WTC11 (cell line): ENCODE results near the gene PILRB. TPM values are rescaled to one million over a fixed set of nuclear protein-coding genes. Genes with fewer than 3 reads are reported as not detected.

Experiments used
- ATAC-seq: fragments of 200-7000 bp; cut with Tn5 transposase; 2 replicates; pipeline ENCODE4 v1.10.0; 2021; ENCODE audit warnings: mild to moderate bottlenecking, moderate library complexity
- CTCF ChIA-PET: fragments of 300-600 bp; sonication (Branson Sonifier 250); formaldehyde crosslinking; loops from one replicate; lab custom pipeline; 2021; ENCODE audit warnings: antibody characterized with exemption; lab: Charles Lee
- POLR2A ChIA-PET: fragments of 350-600 bp; sonication (Branson Sonifier 250); formaldehyde crosslinking; loops from one replicate; lab custom pipeline; 2021; ENCODE audit warnings: antibody characterized with exemption; lab: Charles Lee
- DNase-seq: peaks from one replicate; pipeline ENCODE4 v3.0.0; 2021; ENCODE audit warnings: low spot score
- H3K27ac Mint-ChIP-seq: 2 replicates; pipeline ENCODE4 v1.8.0; 2021; ENCODE audit warnings: mixed read lengths
- H3K27me3 Mint-ChIP-seq: 2 replicates; pipeline ENCODE4 v1.8.0; 2021; ENCODE audit warnings: low read depth, mild to moderate bottlenecking, moderate library complexity, mixed read lengths
- H3K36me3 Mint-ChIP-seq: 2 replicates; pipeline ENCODE4 v1.8.0; 2021; ENCODE audit warnings: mixed read lengths
- H3K4me1 Mint-ChIP-seq: 2 replicates; pipeline ENCODE4 v1.8.0; 2022; ENCODE audit warnings: mixed read lengths
- H3K4me3 Mint-ChIP-seq: 2 replicates; pipeline ENCODE4 v1.8.0; 2021; ENCODE audit warnings: mild to moderate bottlenecking, moderate library complexity, mixed read lengths
- H3K9me3 Mint-ChIP-seq: 2 replicates; pipeline ENCODE4 v1.8.0; 2021; ENCODE audit warnings: mixed read lengths
- ATF1 ChIP-seq: sonication (generic); formaldehyde crosslinking; IDR thresholded peaks from 2 replicates; pipeline ENCODE4 v1.8.1; 2023; ENCODE audit warnings: mild to moderate bottlenecking, moderate library complexity, missing genetic modification reagents
- CBFB ChIP-seq: sonication (generic); formaldehyde crosslinking; IDR thresholded peaks from 2 replicates; pipeline ENCODE4 v1.8.1; 2022; ENCODE audit warnings: mild to moderate bottlenecking, low read depth, missing genetic modification reagents
- FOXJ3 ChIP-seq: sonication (generic); formaldehyde crosslinking; IDR thresholded peaks from 2 replicates; pipeline ENCODE4 v1.9.0; 2021; ENCODE audit warnings: missing genetic modification reagents, mild to moderate bottlenecking, borderline replicate concordance
- GABPB1 ChIP-seq: sonication (generic); formaldehyde crosslinking; IDR thresholded peaks from 2 replicates; pipeline ENCODE4 v1.8.1; 2023; ENCODE audit warnings: mild to moderate bottlenecking, missing genetic modification reagents
- GTF2I ChIP-seq: fragments of 250-450 bp; sonication (Bioruptor Pico); conservative IDR thresholded peaks from 2 replicates; pipeline ENCODE4 v1.4.0; 2021; ENCODE audit warnings: mild to moderate bottlenecking
- MYBL2 ChIP-seq: sonication (generic); formaldehyde crosslinking; IDR thresholded peaks from 2 replicates; pipeline ENCODE4 v1.8.1; 2023; ENCODE audit warnings: mild to moderate bottlenecking, moderate library complexity, missing genetic modification reagents
- PRRX2 ChIP-seq: fragments of 250-450 bp; sonication (Bioruptor Pico); IDR thresholded peaks from 2 replicates; pipeline ENCODE4 v1.8.0; 2021; ENCODE audit warnings: mild to moderate bottlenecking
- SMAD4 ChIP-seq: sonication (generic); formaldehyde crosslinking; IDR thresholded peaks from 2 replicates; pipeline ENCODE4 v1.8.0; 2022; ENCODE audit warnings: mild to moderate bottlenecking, missing genetic modification reagents
- TP53 ChIP-seq: sonication (generic); formaldehyde crosslinking; IDR thresholded peaks from 2 replicates; pipeline ENCODE4 v1.8.1; 2023; ENCODE audit warnings: mild to moderate bottlenecking, missing genetic modification reagents
- ZNF121 ChIP-seq: sonication (generic); formaldehyde crosslinking; IDR thresholded peaks from 2 replicates; pipeline ENCODE4 v1.8.0; 2023; ENCODE audit warnings: missing genetic modification reagents
- total RNA-seq: library from RNA; stranded (reverse); gene quantifications from 3 replicates; pipeline ENCODE4 v1.2.3, GENCODE V29; 2021
- TF ChIP-seq, protein P1 (sequence below): fragments of 250-450 bp; sonication (Bioruptor Pico); IDR thresholded peaks from 2 replicates; pipeline ENCODE4 v1.8.0; 2021; ENCODE audit warnings: mild to moderate bottlenecking
- TF ChIP-seq, protein P2 (sequence below): sonication (generic); formaldehyde crosslinking; IDR thresholded peaks from 2 replicates; pipeline ENCODE4 v1.8.0; 2022; ENCODE audit warnings: mild to moderate bottlenecking, missing genetic modification reagents
- TF ChIP-seq, protein P3 (sequence below): fragments of 250-450 bp; sonication (Bioruptor Pico); IDR thresholded peaks from 2 replicates; pipeline ENCODE4 v1.9.0; 2021; ENCODE audit warnings: mild to moderate bottlenecking
- TF ChIP-seq, protein P4 (sequence below): sonication (generic); formaldehyde crosslinking; IDR thresholded peaks from 2 replicates; pipeline ENCODE4 v1.8.1; 2023; ENCODE audit warnings: mild to moderate bottlenecking, missing genetic modification reagents, borderline replicate concordance
- TF ChIP-seq, protein P5 (sequence below): fragments of 250-450 bp; sonication (Bioruptor Pico); IDR thresholded peaks from 2 replicates; pipeline ENCODE4 v1.9.0; 2021; ENCODE audit warnings: mild to moderate bottlenecking, borderline replicate concordance
- TF ChIP-seq, protein P6 (sequence below): sonication (generic); formaldehyde crosslinking; IDR thresholded peaks from 2 replicates; pipeline ENCODE4 v1.8.0; 2023; ENCODE audit warnings: missing genetic modification reagents, mild to moderate bottlenecking, borderline replicate concordance

Gene PILRB
- total RNA-seq, 1 experiment from 2014 or later: 30.7 TPM

DNA sequence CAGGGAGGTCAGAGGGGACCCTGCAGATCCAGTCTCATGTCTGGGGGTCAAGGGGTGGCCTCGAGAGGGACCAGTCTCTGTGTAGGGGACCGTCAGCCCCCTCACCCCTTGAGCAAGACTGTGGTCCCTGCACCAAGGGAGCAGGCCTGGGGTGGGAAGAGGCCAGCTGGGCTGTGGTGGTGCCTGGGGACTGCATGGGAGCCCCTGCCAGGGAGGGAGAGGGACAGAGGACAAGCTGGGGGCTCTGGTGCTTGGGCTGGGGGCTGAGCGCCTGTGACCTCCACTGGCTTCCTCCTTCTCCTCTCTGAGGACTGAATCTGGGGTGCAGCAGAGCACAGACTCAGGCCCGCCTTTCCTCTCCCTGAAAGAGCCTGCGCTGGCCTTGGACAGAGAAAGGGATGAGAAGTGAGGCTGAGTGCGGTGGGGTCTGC is 771 bp upstream of the PILRB start:
- POLR2A ChIA-PET: no interaction called here
- H3K4me1 Mint-ChIP-seq: no peaks in the 10 kb centered on the region
- TF ChIP-seq, protein P1, sequence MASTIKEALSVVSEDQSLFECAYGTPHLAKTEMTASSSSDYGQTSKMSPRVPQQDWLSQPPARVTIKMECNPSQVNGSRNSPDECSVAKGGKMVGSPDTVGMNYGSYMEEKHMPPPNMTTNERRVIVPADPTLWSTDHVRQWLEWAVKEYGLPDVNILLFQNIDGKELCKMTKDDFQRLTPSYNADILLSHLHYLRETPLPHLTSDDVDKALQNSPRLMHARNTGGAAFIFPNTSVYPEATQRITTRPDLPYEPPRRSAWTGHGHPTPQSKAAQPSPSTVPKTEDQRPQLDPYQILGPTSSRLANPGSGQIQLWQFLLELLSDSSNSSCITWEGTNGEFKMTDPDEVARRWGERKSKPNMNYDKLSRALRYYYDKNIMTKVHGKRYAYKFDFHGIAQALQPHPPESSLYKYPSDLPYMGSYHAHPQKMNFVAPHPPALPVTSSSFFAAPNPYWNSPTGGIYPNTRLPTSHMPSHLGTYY (CRISPR knock-in tag): no peak
- TF ChIP-seq, protein P2, sequence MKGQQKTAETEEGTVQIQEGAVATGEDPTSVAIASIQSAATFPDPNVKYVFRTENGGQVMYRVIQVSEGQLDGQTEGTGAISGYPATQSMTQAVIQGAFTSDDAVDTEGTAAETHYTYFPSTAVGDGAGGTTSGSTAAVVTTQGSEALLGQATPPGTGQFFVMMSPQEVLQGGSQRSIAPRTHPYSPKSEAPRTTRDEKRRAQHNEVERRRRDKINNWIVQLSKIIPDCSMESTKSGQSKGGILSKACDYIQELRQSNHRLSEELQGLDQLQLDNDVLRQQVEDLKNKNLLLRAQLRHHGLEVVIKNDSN (CRISPR knock-in tag): no peak
- TF ChIP-seq GTF2I (CRISPR knock-in tag) (no peak), ATF1 (0 out of 2 replicates have a peak, but pooled peaks have one; percentile 33), TP53 (CRISPR knock-in tag) (no peak), ZNF121 (CRISPR knock-in tag) (no peak)
- H3K4me3 Mint-ChIP-seq: no peak overlapping the region
- H3K9me3 Mint-ChIP-seq: no peaks in the 10 kb centered on the region
- H3K36me3 Mint-ChIP-seq: peaks cover 59% of the 10 kb centered on the region
- DNase-seq (no peak), ATAC-seq (no peak)
- no peaks in the 10 kb centered on the region for H3K27me3 Mint-ChIP-seq
- no peak overlapping the region for H3K27ac Mint-ChIP-seq
- CTCF ChIA-PET: no interaction called here

DNA sequence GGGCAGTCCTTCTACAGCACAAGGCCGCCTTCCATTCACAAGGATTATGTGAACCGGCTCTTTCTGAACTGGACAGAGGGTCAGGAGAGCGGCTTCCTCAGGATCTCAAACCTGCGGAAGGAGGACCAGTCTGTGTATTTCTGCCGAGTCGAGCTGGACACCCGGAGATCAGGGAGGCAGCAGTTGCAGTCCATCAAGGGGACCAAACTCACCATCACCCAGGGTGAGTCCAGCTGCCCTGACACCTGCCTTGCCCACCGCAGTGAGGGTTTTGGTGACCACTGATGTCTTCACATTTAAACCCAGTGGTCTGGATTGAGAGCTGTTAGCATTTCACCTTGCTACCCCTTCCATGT is 918 bp downstream of the PILRB start:
- ChIA-PET POLR2A (no interaction called here), CTCF (interaction anchor here (1.4 kb wide), 1 partner anchor 49 kb away, joined by 4 read pairs; no protein-coding TSS in a partner anchor)
- H3K27me3 Mint-ChIP-seq: no peaks in the 10 kb centered on the region
- no peak overlapping the region for H3K4me3 Mint-ChIP-seq
- no peak overlapping the region for H3K27ac Mint-ChIP-seq
- ATAC-seq: no peak
- peaks cover 68% of the 10 kb centered on the region for H3K36me3 Mint-ChIP-seq
- no peak for DNase-seq
- H3K9me3 Mint-ChIP-seq: no peaks in the 10 kb centered on the region
- no peaks in the 10 kb centered on the region for H3K4me1 Mint-ChIP-seq
- TF ChIP-seq CBFB (CRISPR knock-in tag) (no peak), SMAD4 (CRISPR knock-in tag) (no peak), MYBL2 (CRISPR knock-in tag) (no peak), PRRX2 (CRISPR knock-in tag) (no peak), ATF1 (no peak), FOXJ3 (CRISPR knock-in tag) (no peak), GABPB1 (CRISPR knock-in tag) (no peak)
- TF ChIP-seq, protein P3, sequence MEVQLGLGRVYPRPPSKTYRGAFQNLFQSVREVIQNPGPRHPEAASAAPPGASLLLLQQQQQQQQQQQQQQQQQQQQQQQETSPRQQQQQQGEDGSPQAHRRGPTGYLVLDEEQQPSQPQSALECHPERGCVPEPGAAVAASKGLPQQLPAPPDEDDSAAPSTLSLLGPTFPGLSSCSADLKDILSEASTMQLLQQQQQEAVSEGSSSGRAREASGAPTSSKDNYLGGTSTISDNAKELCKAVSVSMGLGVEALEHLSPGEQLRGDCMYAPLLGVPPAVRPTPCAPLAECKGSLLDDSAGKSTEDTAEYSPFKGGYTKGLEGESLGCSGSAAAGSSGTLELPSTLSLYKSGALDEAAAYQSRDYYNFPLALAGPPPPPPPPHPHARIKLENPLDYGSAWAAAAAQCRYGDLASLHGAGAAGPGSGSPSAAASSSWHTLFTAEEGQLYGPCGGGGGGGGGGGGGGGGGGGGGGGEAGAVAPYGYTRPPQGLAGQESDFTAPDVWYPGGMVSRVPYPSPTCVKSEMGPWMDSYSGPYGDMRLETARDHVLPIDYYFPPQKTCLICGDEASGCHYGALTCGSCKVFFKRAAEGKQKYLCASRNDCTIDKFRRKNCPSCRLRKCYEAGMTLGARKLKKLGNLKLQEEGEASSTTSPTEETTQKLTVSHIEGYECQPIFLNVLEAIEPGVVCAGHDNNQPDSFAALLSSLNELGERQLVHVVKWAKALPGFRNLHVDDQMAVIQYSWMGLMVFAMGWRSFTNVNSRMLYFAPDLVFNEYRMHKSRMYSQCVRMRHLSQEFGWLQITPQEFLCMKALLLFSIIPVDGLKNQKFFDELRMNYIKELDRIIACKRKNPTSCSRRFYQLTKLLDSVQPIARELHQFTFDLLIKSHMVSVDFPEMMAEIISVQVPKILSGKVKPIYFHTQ (CRISPR knock-in tag): no peak
- TF ChIP-seq, protein P4, sequence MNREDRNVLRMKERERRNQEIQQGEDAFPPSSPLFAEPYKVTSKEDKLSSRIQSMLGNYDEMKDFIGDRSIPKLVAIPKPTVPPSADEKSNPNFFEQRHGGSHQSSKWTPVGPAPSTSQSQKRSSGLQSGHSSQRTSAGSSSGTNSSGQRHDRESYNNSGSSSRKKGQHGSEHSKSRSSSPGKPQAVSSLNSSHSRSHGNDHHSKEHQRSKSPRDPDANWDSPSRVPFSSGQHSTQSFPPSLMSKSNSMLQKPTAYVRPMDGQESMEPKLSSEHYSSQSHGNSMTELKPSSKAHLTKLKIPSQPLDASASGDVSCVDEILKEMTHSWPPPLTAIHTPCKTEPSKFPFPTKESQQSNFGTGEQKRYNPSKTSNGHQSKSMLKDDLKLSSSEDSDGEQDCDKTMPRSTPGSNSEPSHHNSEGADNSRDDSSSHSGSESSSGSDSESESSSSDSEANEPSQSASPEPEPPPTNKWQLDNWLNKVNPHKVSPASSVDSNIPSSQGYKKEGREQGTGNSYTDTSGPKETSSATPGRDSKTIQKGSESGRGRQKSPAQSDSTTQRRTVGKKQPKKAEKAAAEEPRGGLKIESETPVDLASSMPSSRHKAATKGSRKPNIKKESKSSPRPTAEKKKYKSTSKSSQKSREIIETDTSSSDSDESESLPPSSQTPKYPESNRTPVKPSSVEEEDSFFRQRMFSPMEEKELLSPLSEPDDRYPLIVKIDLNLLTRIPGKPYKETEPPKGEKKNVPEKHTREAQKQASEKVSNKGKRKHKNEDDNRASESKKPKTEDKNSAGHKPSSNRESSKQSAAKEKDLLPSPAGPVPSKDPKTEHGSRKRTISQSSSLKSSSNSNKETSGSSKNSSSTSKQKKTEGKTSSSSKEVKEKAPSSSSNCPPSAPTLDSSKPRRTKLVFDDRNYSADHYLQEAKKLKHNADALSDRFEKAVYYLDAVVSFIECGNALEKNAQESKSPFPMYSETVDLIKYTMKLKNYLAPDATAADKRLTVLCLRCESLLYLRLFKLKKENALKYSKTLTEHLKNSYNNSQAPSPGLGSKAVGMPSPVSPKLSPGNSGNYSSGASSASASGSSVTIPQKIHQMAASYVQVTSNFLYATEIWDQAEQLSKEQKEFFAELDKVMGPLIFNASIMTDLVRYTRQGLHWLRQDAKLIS (CRISPR knock-in tag): no peak
- TF ChIP-seq, protein P5, sequence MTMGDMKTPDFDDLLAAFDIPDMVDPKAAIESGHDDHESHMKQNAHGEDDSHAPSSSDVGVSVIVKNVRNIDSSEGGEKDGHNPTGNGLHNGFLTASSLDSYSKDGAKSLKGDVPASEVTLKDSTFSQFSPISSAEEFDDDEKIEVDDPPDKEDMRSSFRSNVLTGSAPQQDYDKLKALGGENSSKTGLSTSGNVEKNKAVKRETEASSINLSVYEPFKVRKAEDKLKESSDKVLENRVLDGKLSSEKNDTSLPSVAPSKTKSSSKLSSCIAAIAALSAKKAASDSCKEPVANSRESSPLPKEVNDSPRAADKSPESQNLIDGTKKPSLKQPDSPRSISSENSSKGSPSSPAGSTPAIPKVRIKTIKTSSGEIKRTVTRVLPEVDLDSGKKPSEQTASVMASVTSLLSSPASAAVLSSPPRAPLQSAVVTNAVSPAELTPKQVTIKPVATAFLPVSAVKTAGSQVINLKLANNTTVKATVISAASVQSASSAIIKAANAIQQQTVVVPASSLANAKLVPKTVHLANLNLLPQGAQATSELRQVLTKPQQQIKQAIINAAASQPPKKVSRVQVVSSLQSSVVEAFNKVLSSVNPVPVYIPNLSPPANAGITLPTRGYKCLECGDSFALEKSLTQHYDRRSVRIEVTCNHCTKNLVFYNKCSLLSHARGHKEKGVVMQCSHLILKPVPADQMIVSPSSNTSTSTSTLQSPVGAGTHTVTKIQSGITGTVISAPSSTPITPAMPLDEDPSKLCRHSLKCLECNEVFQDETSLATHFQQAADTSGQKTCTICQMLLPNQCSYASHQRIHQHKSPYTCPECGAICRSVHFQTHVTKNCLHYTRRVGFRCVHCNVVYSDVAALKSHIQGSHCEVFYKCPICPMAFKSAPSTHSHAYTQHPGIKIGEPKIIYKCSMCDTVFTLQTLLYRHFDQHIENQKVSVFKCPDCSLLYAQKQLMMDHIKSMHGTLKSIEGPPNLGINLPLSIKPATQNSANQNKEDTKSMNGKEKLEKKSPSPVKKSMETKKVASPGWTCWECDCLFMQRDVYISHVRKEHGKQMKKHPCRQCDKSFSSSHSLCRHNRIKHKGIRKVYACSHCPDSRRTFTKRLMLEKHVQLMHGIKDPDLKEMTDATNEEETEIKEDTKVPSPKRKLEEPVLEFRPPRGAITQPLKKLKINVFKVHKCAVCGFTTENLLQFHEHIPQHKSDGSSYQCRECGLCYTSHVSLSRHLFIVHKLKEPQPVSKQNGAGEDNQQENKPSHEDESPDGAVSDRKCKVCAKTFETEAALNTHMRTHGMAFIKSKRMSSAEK (CRISPR knock-in tag): no peak
- TF ChIP-seq, protein P6, sequence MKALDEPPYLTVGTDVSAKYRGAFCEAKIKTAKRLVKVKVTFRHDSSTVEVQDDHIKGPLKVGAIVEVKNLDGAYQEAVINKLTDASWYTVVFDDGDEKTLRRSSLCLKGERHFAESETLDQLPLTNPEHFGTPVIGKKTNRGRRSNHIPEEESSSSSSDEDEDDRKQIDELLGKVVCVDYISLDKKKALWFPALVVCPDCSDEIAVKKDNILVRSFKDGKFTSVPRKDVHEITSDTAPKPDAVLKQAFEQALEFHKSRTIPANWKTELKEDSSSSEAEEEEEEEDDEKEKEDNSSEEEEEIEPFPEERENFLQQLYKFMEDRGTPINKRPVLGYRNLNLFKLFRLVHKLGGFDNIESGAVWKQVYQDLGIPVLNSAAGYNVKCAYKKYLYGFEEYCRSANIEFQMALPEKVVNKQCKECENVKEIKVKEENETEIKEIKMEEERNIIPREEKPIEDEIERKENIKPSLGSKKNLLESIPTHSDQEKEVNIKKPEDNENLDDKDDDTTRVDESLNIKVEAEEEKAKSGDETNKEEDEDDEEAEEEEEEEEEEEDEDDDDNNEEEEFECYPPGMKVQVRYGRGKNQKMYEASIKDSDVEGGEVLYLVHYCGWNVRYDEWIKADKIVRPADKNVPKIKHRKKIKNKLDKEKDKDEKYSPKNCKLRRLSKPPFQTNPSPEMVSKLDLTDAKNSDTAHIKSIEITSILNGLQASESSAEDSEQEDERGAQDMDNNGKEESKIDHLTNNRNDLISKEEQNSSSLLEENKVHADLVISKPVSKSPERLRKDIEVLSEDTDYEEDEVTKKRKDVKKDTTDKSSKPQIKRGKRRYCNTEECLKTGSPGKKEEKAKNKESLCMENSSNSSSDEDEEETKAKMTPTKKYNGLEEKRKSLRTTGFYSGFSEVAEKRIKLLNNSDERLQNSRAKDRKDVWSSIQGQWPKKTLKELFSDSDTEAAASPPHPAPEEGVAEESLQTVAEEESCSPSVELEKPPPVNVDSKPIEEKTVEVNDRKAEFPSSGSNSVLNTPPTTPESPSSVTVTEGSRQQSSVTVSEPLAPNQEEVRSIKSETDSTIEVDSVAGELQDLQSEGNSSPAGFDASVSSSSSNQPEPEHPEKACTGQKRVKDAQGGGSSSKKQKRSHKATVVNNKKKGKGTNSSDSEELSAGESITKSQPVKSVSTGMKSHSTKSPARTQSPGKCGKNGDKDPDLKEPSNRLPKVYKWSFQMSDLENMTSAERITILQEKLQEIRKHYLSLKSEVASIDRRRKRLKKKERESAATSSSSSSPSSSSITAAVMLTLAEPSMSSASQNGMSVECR (CRISPR knock-in tag): no peak
